GF-D8 (cell line): ENCODE data around the gene TSKU.
"Not testable (repeated sequence)": the region's sequence is repeated elsewhere in the genome, so short reads cannot be mapped to it uniquely, and the experiment has no call there.

ENCODE experiments used
- DNase-seq: peaks from one replicate; lab custom pipeline; 2025; lab: John Stamatoyannopoulos, UW

The TSKU gene

GRCh38 chr11:76824980-76825725 is 42.0 kb downstream of the TSKU start:
- no peak for DNase-seq

- DNase-seq, result no peak
Measured at GRCh38 chr11:76825726-76826396, 42.7 kb downstream of the TSKU start.

GRCh38 chr11:76826508-76826907 is 43.4 kb downstream of the TSKU start:
- not testable (repeated sequence) for DNase-seq

- not testable (repeated sequence) for DNase-seq
Measured at GRCh38 chr11:76827005-76827404, 43.8 kb downstream of the TSKU start.

GRCh38 chr11:76830639-76831327 is 47.6 kb downstream of the TSKU start:
- DNase-seq, result no peak

- no peak for DNase-seq
Measured at GRCh38 chr11:76831686-76832310, 48.6 kb downstream of the TSKU start.

- no peak for DNase-seq
Measured at GRCh38 chr11:76832361-76832760, 49.2 kb downstream of the TSKU start.

GRCh38 chr11:76834151-76834550 is 51.0 kb downstream of the TSKU start:
- DNase-seq, result no peak

- DNase-seq, result no peak
Measured at GRCh38 chr11:76835036-76835435, 51.9 kb downstream of the TSKU start.

- no peak for DNase-seq
Measured at GRCh38 chr11:76835928-76836612, 52.9 kb downstream of the TSKU start.

- DNase-seq, result no peak
Measured at GRCh38 chr11:76836613-76837291, 53.6 kb downstream of the TSKU start.

GRCh38 chr11:76837696-76838677 is 54.8 kb downstream of the TSKU start:
- no peak for DNase-seq

- DNase-seq, result no peak
Measured at GRCh38 chr11:76838678-76839068, 55.5 kb downstream of the TSKU start.

- no peak for DNase-seq
Measured at GRCh38 chr11:76839311-76839710, 56.2 kb downstream of the TSKU start.

GRCh38 chr11:76841923-76842452 is 58.8 kb downstream of the TSKU start:
- DNase-seq, result no peak

GRCh38 chr11:76843907-76844306 is 60.8 kb downstream of the TSKU start:
- no peak for DNase-seq

- DNase-seq, result no peak
Measured at GRCh38 chr11:76844511-76844910, 61.4 kb downstream of the TSKU start.

GRCh38 chr11:76845069-76845468 is 61.9 kb downstream of the TSKU start:
- DNase-seq, result no peak

- DNase-seq, result no peak
Measured at GRCh38 chr11:76846441-76846840, 63.3 kb downstream of the TSKU start.
